Parathyroid adenoma (tissue), 2 donors: ENCODE measurements around the gene ZCCHC7.

ENCODE experiments used
- H2AFZ ChIP-seq: fragments of 300-600 bp; sonication (generic); one replicate; pipeline ENCODE4 v1.7.0; 2017; ENCODE audit warnings: antibody characterized with exemption, mild to moderate bottlenecking
- H3K27ac ChIP-seq: fragments of 300-600 bp; sonication (generic); one replicate; pipeline ENCODE4 v1.7.0; 2017
- H3K27me3 ChIP-seq: fragments of 300-600 bp; sonication (generic); one replicate; pipeline ENCODE4 v1.7.0; 2017; ENCODE audit warnings: low read length; ENCODE audit not compliant: control insufficient read depth, insufficient read depth
- H3K36me3 ChIP-seq: fragments of 300-600 bp; sonication (generic); one replicate; pipeline ENCODE4 v1.7.0; 2017; ENCODE audit warnings: low read length; ENCODE audit not compliant: control insufficient read depth, insufficient read depth
- H3K4me1 ChIP-seq: fragments of 300-600 bp; sonication (generic); one replicate; pipeline ENCODE4 v1.7.0; 2017; ENCODE audit warnings: control low read depth
- H3K4me2 ChIP-seq: fragments of 300-600 bp; sonication (generic); one replicate; pipeline ENCODE4 v1.7.0; 2017; ENCODE audit warnings: low read length
- H3K4me3 ChIP-seq: fragments of 300-600 bp; sonication (generic); one replicate; pipeline ENCODE4 v1.7.0; 2017; ENCODE audit warnings: low read depth, low read length
- H3K79me2 ChIP-seq: fragments of 300-600 bp; sonication (generic); one replicate; pipeline ENCODE4 v1.7.0; 2017; ENCODE audit warnings: control low read depth
- H3K9ac ChIP-seq: fragments of 300-600 bp; sonication (generic); one replicate; pipeline ENCODE4 v1.7.0; 2017; ENCODE audit warnings: mild to moderate bottlenecking
- H3K9me3 ChIP-seq: fragments of 300-600 bp; sonication (generic); one replicate; pipeline ENCODE4 v1.7.0; 2017; ENCODE audit warnings: low read length; ENCODE audit not compliant: control insufficient read depth
- CTCF ChIP-seq: fragments of 300-600 bp; sonication (generic); IDR thresholded peaks from one replicate; pipeline ENCODE4 v1.7.0; 2017; ENCODE audit warnings: antibody characterized with exemption, mild to moderate bottlenecking
- donor health status: primary hyperparathyroidism.

ZCCHC7 gene

GRCh38 chr9:37372839-37373238 is 252.5 kb downstream of the ZCCHC7 start:
- no peak for TF ChIP-seq CTCF
- no peaks in the 10 kb centered on the region for H3K79me2 ChIP-seq
- no peaks in the 10 kb centered on the region for H3K36me3 ChIP-seq
- no peak overlapping the region for H3K4me3 ChIP-seq
- H3K4me2 ChIP-seq = no peak overlapping the region
- H3K9ac ChIP-seq = no peak overlapping the region
- no peaks in the 10 kb centered on the region for H3K27me3 ChIP-seq
- no peaks in the 10 kb centered on the region for H3K9me3 ChIP-seq
- H2AFZ ChIP-seq = no peak overlapping the region
- H3K4me1 ChIP-seq = no peaks in the 10 kb centered on the region
- H3K27ac ChIP-seq = no peak overlapping the region

GRCh38 chr9:37373621-37374020 is 253.2 kb downstream of the ZCCHC7 start:
- Histone ChIP-seq H3K27ac (no peak overlapping the region), H3K4me2 (no peak overlapping the region), H3K9ac (no peak overlapping the region), H2AFZ (no peak overlapping the region), H3K4me3 (no peak overlapping the region), H3K79me2 (no peaks in the 10 kb centered on the region), H3K9me3 (no peaks in the 10 kb centered on the region), H3K27me3 (no peaks in the 10 kb centered on the region), H3K4me1 (no peaks in the 10 kb centered on the region), H3K36me3 (no peaks in the 10 kb centered on the region)
- no peak for TF ChIP-seq CTCF

GRCh38 chr9:37374892-37375291 is 254.5 kb downstream of the ZCCHC7 start:
- no peak overlapping the region for H3K4me3 ChIP-seq
- H3K36me3 ChIP-seq = no peaks in the 10 kb centered on the region
- no peaks in the 10 kb centered on the region for H3K27me3 ChIP-seq
- no peak for TF ChIP-seq CTCF
- H3K9me3 ChIP-seq = no peaks in the 10 kb centered on the region
- H3K4me1 ChIP-seq = no peaks in the 10 kb centered on the region
- no peak overlapping the region for H2AFZ ChIP-seq
- no peak overlapping the region for H3K27ac ChIP-seq
- H3K4me2 ChIP-seq = no peak overlapping the region
- H3K9ac ChIP-seq = no peak overlapping the region
- H3K79me2 ChIP-seq = no peaks in the 10 kb centered on the region

GRCh38 chr9:37377688-37378612 is 257.6 kb downstream of the ZCCHC7 start:
- no peak overlapping the region for H3K4me3 ChIP-seq
- H3K9ac ChIP-seq = no peak overlapping the region
- no peaks in the 10 kb centered on the region for H3K9me3 ChIP-seq
- no peaks in the 10 kb centered on the region for H3K4me1 ChIP-seq
- H3K27me3 ChIP-seq = no peaks in the 10 kb centered on the region
- H3K79me2 ChIP-seq = no peaks in the 10 kb centered on the region
- no peak overlapping the region for H3K4me2 ChIP-seq
- no peaks in the 10 kb centered on the region for H3K36me3 ChIP-seq
- no peak for TF ChIP-seq CTCF
- no peak overlapping the region for H3K27ac ChIP-seq
- no peak overlapping the region for H2AFZ ChIP-seq

- Histone ChIP-seq H3K4me3 (no peak overlapping the region), H3K4me2 (no peak overlapping the region), H3K79me2 (no peaks in the 10 kb centered on the region), H3K9me3 (no peaks in the 10 kb centered on the region), H3K27ac (no peak overlapping the region), H2AFZ (no peak overlapping the region), H3K27me3 (no peaks in the 10 kb centered on the region), H3K9ac (no peak overlapping the region), H3K36me3 (no peaks in the 10 kb centered on the region), H3K4me1 (no peaks in the 10 kb centered on the region)
- TF ChIP-seq CTCF = no peak
These were observed 258.2 kb downstream of the ZCCHC7 start for GRCh38 chr9:37378613-37379004.
